CD14-positive monocyte (primary cell): Measurements from ENCODE around the gene GNB3. TPM values are rescaled to one million over a fixed set of nuclear protein-coding genes. Genes with fewer than 3 reads are reported as not detected.

Experiments used
- DNase-seq, 3 donors: peaks; one replicate each; pipeline ENCODE4 v3.0.0-alpha.2; 2011 to 2022
- H2AFZ ChIP-seq: 2 replicates; pipeline ENCODE4 v1.6.0; 2012; ENCODE audit warnings: mild to moderate bottlenecking, low read depth, low read length, inconsistent platforms; ENCODE audit not compliant: insufficient read depth, poor library complexity, severe bottlenecking
- H3K27ac ChIP-seq, 2 donors: 1 replicate in 1 of 2; 2 replicates in 1 of 2; pipeline ENCODE4 v1.5.1; 2012 to 2013; ENCODE audit warnings: low read length in 2 of 2, control low read depth in 1 of 2, inconsistent platforms in 1 of 2, low read depth in 1 of 2, mild to moderate bottlenecking in 1 of 2
- H3K27me3 ChIP-seq, 2 donors: one replicate each; pipeline versions ENCODE4 v1.6.0 to v1.6.1; 2011 to 2013; ENCODE audit warnings: low read length in 2 of 2; ENCODE audit not compliant: control insufficient read depth in 2 of 2, insufficient read depth in 2 of 2
- H3K36me3 ChIP-seq, 2 donors: replicated peaks in 1 of 2; 1 replicate in 1 of 2; 2 replicates in 1 of 2; pipeline versions ENCODE4 v1.5.1 to v1.6.1; 2012 to 2013; ENCODE audit warnings: low read length in 2 of 2, control low read depth in 1 of 2, inconsistent platforms in 1 of 2, mild to moderate bottlenecking in 1 of 2; ENCODE audit not compliant: insufficient read depth in 2 of 2, control insufficient read depth in 1 of 2
- H3K4me1 ChIP-seq, 2 donors: 1 replicate in 1 of 2; 2 replicates in 1 of 2; pipeline versions ENCODE4 v1.5.1 to v1.6.1; 2012 to 2013; ENCODE audit warnings: low read length in 2 of 2, control low read depth in 1 of 2, inconsistent platforms in 1 of 2, mild to moderate bottlenecking in 1 of 2, moderate library complexity in 1 of 2; ENCODE audit not compliant: insufficient read depth in 2 of 2, control insufficient read depth in 1 of 2
- H3K4me2 ChIP-seq: replicated peaks from 2 replicates; pipeline ENCODE3; 2012; ENCODE audit warnings: low read length, moderate library complexity, mild to moderate bottlenecking; ENCODE audit not compliant: poor library complexity, severe bottlenecking; ENCODE audit errors: extremely low read depth
- H3K4me3 ChIP-seq, 3 experiments: fragments of 200-600 bp in 1 of 3; sonication (generic) in 1 of 3; replicated peaks in 1 of 3; 1 replicate in 2 of 3; 2 replicates in 1 of 3; pipeline ENCODE4 v1.5.1; 2011 to 2013; ENCODE audit warnings: low read length in 3 of 3, mild to moderate bottlenecking in 3 of 3, control low read depth in 2 of 3, low read depth in 2 of 3, inconsistent platforms in 1 of 3, moderate library complexity in 1 of 3
- H3K79me2 ChIP-seq: 2 replicates; pipeline ENCODE4 v1.6.0; 2012; ENCODE audit warnings: mild to moderate bottlenecking, control low read depth, inconsistent platforms, low read length, moderate library complexity; ENCODE audit not compliant: insufficient read depth
- H3K9ac ChIP-seq: 2 replicates; pipeline ENCODE4 v1.6.0; 2017; ENCODE audit warnings: low read length, mild to moderate bottlenecking; ENCODE audit not compliant: insufficient read depth, poor library complexity, severe bottlenecking
- H3K9me3 ChIP-seq, 2 donors: replicated peaks in 1 of 2; 1 replicate in 1 of 2; 2 replicates in 1 of 2; pipeline versions ENCODE4 v1.5.1 to v1.6.1; 2012 to 2013; ENCODE audit warnings: low read length in 2 of 2, control low read depth in 1 of 2; ENCODE audit not compliant: control insufficient read depth in 1 of 2, insufficient read depth in 1 of 2
- H4K20me1 ChIP-seq: 2 replicates; pipeline ENCODE4 v1.6.0; 2012; ENCODE audit warnings: mild to moderate bottlenecking, low read length, control low read depth, moderate library complexity; ENCODE audit not compliant: insufficient read depth
- H3K27ac Mint-ChIP-seq, 7 donors: one replicate each; pipeline ENCODE4 v1.8.0; 2020; ENCODE audit warnings: mild to moderate bottlenecking in 7 of 7, mixed read lengths in 7 of 7, moderate library complexity in 6 of 7, inconsistent platforms in 2 of 7
- H3K27me3 Mint-ChIP-seq, 3 donors: one replicate each; pipeline ENCODE4 v1.8.0; 2021 to 2022; ENCODE audit warnings: low read depth in 3 of 3, mild to moderate bottlenecking in 3 of 3, mixed read lengths in 3 of 3, moderate library complexity in 3 of 3, inconsistent platforms in 1 of 3
- H3K36me3 Mint-ChIP-seq, 2 donors: one replicate each; pipeline ENCODE4 v1.8.0; 2020; ENCODE audit warnings: mixed read lengths in 2 of 2, inconsistent platforms in 1 of 2, mild to moderate bottlenecking in 1 of 2
- H3K4me1 Mint-ChIP-seq: one replicate; pipeline ENCODE4 v1.8.0; 2020; ENCODE audit warnings: mild to moderate bottlenecking, mixed read lengths
- H3K4me3 Mint-ChIP-seq, 2 donors: one replicate each; pipeline ENCODE4 v1.8.0; 2020; ENCODE audit warnings: mild to moderate bottlenecking in 2 of 2, mixed read lengths in 2 of 2, moderate library complexity in 1 of 2
- H3K9me3 Mint-ChIP-seq, 7 donors: one replicate each; pipeline ENCODE4 v1.8.0; 2020 to 2022; ENCODE audit warnings: mixed read lengths in 7 of 7, mild to moderate bottlenecking in 6 of 7, moderate library complexity in 6 of 7, inconsistent platforms in 2 of 7
- WGBS: methylation state at CpG from one replicate; pipeline ENCODE4 v1.1.5; 2013; ENCODE audit warnings: missing lambda C conversion rate; ENCODE audit not compliant: insufficient coverage; 5-methylcytosine and 5-hydroxymethylcytosine counted together
- intact Hi-C, 2 donors: fragments of 100-400 bp; cut with micrococcal nuclease; formaldehyde crosslinking; loops; one replicate each; pipeline versions ENCODE4 v1.15.0 to v1.15.1; 2023
- polyA plus RNA-seq, 3 donors: library from polyadenylated mRNA; depleted of rRNA in 1 of 3; unstranded in 2 of 3; stranded (reverse) in 1 of 3; fragments of 300-500 nt in 2 of 3; fragments of >200 nt in 1 of 3; fragmentation: Illumina TruSeq in 2 of 3; gene quantifications; 1 replicate in 2 of 3; 2 replicates in 1 of 3; pipeline ENCODE4 v1.2.3, GENCODE V29; 2012 to 2021
- TF ChIP-seq, protein P1 (sequence below): fragments of 200-600 bp; IDR thresholded peaks from one replicate; pipeline ENCODE4 v1.8.0; 2022; ENCODE audit warnings: antibody characterized with exemption, mild to moderate bottlenecking

Gene GNB3
- polyA plus RNA-seq, 3 donors: 0.31 TPM; not detected in 2

DNA sequence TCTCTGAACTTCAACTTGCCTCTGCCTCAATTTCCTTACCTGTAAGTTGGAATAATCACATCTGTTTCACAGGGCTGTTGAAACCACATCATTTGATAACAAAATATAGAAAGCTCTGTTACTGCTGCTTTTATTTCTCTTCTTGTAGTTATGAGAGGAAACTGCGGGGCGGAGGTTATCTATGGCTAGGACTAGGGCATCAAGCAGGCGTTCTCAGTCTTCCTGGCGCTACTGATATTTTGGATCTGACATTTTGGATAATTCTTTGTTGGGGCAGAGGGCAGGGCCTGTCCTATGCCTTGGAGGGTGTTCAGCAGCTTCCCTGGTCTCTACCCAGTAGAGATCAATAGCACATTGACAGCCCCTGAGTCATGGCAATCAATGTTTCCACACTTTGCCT is 8.6 kb upstream of the GNB3 start:
- TF ChIP-seq, protein P1, sequence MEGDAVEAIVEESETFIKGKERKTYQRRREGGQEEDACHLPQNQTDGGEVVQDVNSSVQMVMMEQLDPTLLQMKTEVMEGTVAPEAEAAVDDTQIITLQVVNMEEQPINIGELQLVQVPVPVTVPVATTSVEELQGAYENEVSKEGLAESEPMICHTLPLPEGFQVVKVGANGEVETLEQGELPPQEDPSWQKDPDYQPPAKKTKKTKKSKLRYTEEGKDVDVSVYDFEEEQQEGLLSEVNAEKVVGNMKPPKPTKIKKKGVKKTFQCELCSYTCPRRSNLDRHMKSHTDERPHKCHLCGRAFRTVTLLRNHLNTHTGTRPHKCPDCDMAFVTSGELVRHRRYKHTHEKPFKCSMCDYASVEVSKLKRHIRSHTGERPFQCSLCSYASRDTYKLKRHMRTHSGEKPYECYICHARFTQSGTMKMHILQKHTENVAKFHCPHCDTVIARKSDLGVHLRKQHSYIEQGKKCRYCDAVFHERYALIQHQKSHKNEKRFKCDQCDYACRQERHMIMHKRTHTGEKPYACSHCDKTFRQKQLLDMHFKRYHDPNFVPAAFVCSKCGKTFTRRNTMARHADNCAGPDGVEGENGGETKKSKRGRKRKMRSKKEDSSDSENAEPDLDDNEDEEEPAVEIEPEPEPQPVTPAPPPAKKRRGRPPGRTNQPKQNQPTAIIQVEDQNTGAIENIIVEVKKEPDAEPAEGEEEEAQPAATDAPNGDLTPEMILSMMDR: no peak
- intact Hi-C loops: no loop called here

DNA sequence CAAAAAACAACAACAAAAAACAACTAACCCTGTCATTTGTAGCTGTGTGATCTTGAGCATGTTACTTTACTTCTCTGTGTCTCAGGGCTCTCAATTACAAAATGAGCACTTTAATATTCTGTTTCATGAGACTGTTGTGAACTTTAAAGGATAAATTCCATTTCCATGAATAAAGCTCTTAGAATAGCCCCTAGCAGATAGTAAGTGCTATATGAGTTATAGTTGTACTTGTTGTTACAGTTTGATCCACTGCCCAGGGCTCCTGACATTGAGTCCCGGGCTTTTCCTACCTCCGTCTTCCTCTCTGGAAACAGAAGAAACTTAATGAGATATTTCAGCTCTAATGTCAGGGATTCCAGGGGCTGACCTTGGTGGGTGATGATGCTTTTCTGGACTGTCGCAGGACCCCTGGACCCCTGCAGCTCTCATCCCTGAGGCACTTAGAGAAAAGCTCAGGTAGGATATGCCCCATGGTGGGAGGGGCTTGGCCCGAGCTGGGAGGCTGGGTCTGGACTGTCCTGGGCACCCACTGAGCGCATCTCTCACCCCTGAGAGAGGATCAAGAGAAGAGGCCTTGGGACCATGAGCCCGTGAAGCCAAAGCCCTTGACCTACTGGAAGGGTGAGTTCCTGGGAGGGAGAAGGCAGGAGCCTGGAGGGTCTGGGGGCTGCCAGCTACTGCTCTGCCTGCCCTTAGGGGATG is 7.4 kb upstream of the GNB3 start:
- no peaks in the 10 kb centered on the region for H3K79me2 ChIP-seq
- H3K9me3 Mint-ChIP-seq: peaks cover 0 to 7% (median 5%) of the 10 kb centered on the region in 7 donors
- H3K4me1 Mint-ChIP-seq: peaks cover 9% of the 10 kb centered on the region
- H2AFZ ChIP-seq: no peak overlapping the region
- no peak overlapping the region for H3K27ac ChIP-seq
- TF ChIP-seq, protein P1: no peak
- no peaks in the 10 kb centered on the region for H3K36me3 ChIP-seq
- peaks cover 11 to 17% of the 10 kb centered on the region in 2 donors for H3K4me1 ChIP-seq
- peaks cover 28 to 33% (median 30%) of the 10 kb centered on the region in 3 donors for H3K27me3 Mint-ChIP-seq
- WGBS: 88% methylated on average over 6 of the region's 6 CpGs
- H3K27me3 ChIP-seq: peaks cover 10 to 25% of the 10 kb centered on the region in 2 donors
- no peak overlapping the region for H3K4me3 ChIP-seq
- H3K36me3 Mint-ChIP-seq: peaks cover 0 to 4% of the 10 kb centered on the region in 2 donors
- H3K4me3 Mint-ChIP-seq: no peak overlapping the region
- intact Hi-C loops: no loop called here
- no peak for DNase-seq
- no peak overlapping the region for H3K9ac ChIP-seq
- peaks cover 0 to 6% of the 10 kb centered on the region in 2 donors for H3K9me3 ChIP-seq
- H3K27ac Mint-ChIP-seq: no peak overlapping the region
- H4K20me1 ChIP-seq: no peaks in the 10 kb centered on the region
- no peak overlapping the region for H3K4me2 ChIP-seq

More for the DNA sequence above, 8.6 kb upstream of the GNB3 start:
- Mint-ChIP-seq H3K4me3 (no peak overlapping the region), H3K36me3 (peaks cover 0 to 11% of the 10 kb centered on the region in 2 donors), H3K27me3 (peaks cover 38 to 44% (median 40%) of the 10 kb centered on the region in 3 donors), H3K9me3 (peaks cover 0 to 12% (median 8%) of the 10 kb centered on the region in 7 donors), H3K4me1 (peaks cover 17% of the 10 kb centered on the region), H3K27ac (no peak overlapping the region)
- H3K27ac ChIP-seq: no peak overlapping the region
- H3K4me2 ChIP-seq: no peak overlapping the region
- WGBS: 100% methylated on average over 4 of the region's 4 CpGs
- no peak overlapping the region for H2AFZ ChIP-seq
- H3K79me2 ChIP-seq: no peaks in the 10 kb centered on the region
- H3K4me3 ChIP-seq: no peak overlapping the region
- H3K9ac ChIP-seq: no peak overlapping the region
- H3K9me3 ChIP-seq: peaks cover 0 to 6% of the 10 kb centered on the region in 2 donors
- no peaks in the 10 kb centered on the region for H3K36me3 ChIP-seq
- peaks cover 5% of the 10 kb centered on the region for H4K20me1 ChIP-seq
- no peak for DNase-seq
- H3K4me1 ChIP-seq: peaks cover 18 to 27% of the 10 kb centered on the region in 2 donors
- peaks cover 12 to 36% of the 10 kb centered on the region in 2 donors for H3K27me3 ChIP-seq
